SK-N-SH (cell line): ENCODE data around the gene EIF2B4.

Experiments
- CTCF ChIP-seq: fragments of 200-600 bp; sonication (generic); IDR thresholded peaks from 2 replicates; pipeline ENCODE4 v1.6.1; 2017; ENCODE audit warnings: antibody characterized with exemption, mild to moderate bottlenecking, moderate library complexity
- EZH2phosphoT487 ChIP-seq: fragments of 200-600 bp; sonication (generic); IDR thresholded peaks from 2 replicates; pipeline ENCODE4 v1.6.1; 2017; ENCODE audit warnings: low read depth, mixed run types, mild to moderate bottlenecking, antibody characterized with exemption, moderate library complexity, borderline replicate concordance
- POLR2AphosphoS5 ChIP-seq: IDR thresholded peaks from 2 replicates; pipeline ENCODE4 v1.6.1; 2012; ENCODE audit warnings: low read depth, low read length
- TAF1 ChIP-seq: IDR thresholded peaks from 2 replicates; pipeline ENCODE4 v1.6.1; 2012; ENCODE audit warnings: low read depth, mild to moderate bottlenecking, low read length, moderate library complexity, borderline replicate concordance

- TF ChIP-seq POLR2AphosphoS5 (peak; percentile 99), CTCF (no peak), EZH2phosphoT487 (no peak), TAF1 (peak; percentile 98)
Observed at GRCh38 chr2:27409321-27410073, 39.4 kb upstream of the EIF2B4 start, which contains the start of gene PPM1G.
